A204.1 (cell line): ENCODE measurements around the gene B4GALNT2.
A peak's percentile ranks its signal among the peaks of the same experiment; 100 is the strongest.
"Not testable (repeated sequence)": the region's sequence is repeated elsewhere in the genome, so short reads cannot be mapped to it uniquely, and the experiment has no call there.

Experiments
- FAIRE-seq: peaks from 2 replicates; lab custom pipeline; 2012; peaks lifted over from hg19 to GRCh38; lab: Jason Lieb, UNC

Gene B4GALNT2

GRCh38 chr17:49121696-49122292, 10.8 kb upstream of the B4GALNT2 start:
- no peak for FAIRE-seq

- FAIRE-seq: no peak
Measured at GRCh38 chr17:49122566-49122965, 10.0 kb upstream of the B4GALNT2 start.

- FAIRE-seq: no peak
Measured at GRCh38 chr17:49123061-49123460, 9.5 kb upstream of the B4GALNT2 start.

- FAIRE-seq: no peak
Measured at GRCh38 chr17:49125449-49125848, 7.1 kb upstream of the B4GALNT2 start.

- not testable (repeated sequence) for FAIRE-seq
Measured at GRCh38 chr17:49126183-49126859, 6.2 kb upstream of the B4GALNT2 start.

GRCh38 chr17:49129359-49129950, 3.1 kb upstream of the B4GALNT2 start:
- not testable (repeated sequence) for FAIRE-seq

- no peak for FAIRE-seq
Measured at GRCh38 chr17:49130891-49131290, 1.7 kb upstream of the B4GALNT2 start.

- FAIRE-seq: no peak
Measured at GRCh38 chr17:49132317-49132698, 261 bp upstream of the B4GALNT2 start.

- FAIRE-seq: no peak
Measured at GRCh38 chr17:49136335-49136734, 3.8 kb downstream of the B4GALNT2 start.

GRCh38 chr17:49145654-49146053, 13.1 kb downstream of the B4GALNT2 start:
- not testable (repeated sequence) for FAIRE-seq

GRCh38 chr17:49146620-49147306, 14.2 kb downstream of the B4GALNT2 start:
- FAIRE-seq: no peak

GRCh38 chr17:49148171-49148570, 15.6 kb downstream of the B4GALNT2 start:
- FAIRE-seq: no peak

GRCh38 chr17:49151996-49152395, 19.4 kb downstream of the B4GALNT2 start:
- no peak for FAIRE-seq

GRCh38 chr17:49156256-49156655, 23.7 kb downstream of the B4GALNT2 start:
- FAIRE-seq: no peak

- FAIRE-seq: no peak
Measured at GRCh38 chr17:49157784-49158183, 25.2 kb downstream of the B4GALNT2 start.

GRCh38 chr17:49162866-49163265, 30.3 kb downstream of the B4GALNT2 start:
- FAIRE-seq: no peak

GRCh38 chr17:49165143-49165542, 32.6 kb downstream of the B4GALNT2 start:
- no peak for FAIRE-seq

- FAIRE-seq: no peak
Measured at GRCh38 chr17:49168706-49169105, 36.1 kb downstream of the B4GALNT2 start.

GRCh38 chr17:49170216-49170615, 37.6 kb downstream of the B4GALNT2 start:
- FAIRE-seq: no peak

GRCh38 chr17:49170711-49171110, 38.1 kb downstream of the B4GALNT2 start:
- not testable (repeated sequence) for FAIRE-seq

- FAIRE-seq: not testable (repeated sequence)
Measured at GRCh38 chr17:49175978-49176377, 43.4 kb downstream of the B4GALNT2 start.

GRCh38 chr17:49180303-49180702, 47.7 kb downstream of the B4GALNT2 start:
- peak; percentile 66 for FAIRE-seq

- no peak for FAIRE-seq
Measured at GRCh38 chr17:49180998-49181635, 48.5 kb downstream of the B4GALNT2 start.
